Thyroid gland (tissue), 4 donors: Measurements from ENCODE around the gene CC2D1B. TPM values are rescaled to one million over a fixed set of nuclear protein-coding genes. Genes with fewer than 3 reads are reported as not detected.

Experiments used
- DNase-seq, 2 donors: peaks; one replicate each; pipeline ENCODE4 v3.0.0-alpha.2; 2019
- H3K27ac ChIP-seq, 3 donors: fragments of 200-600 bp; sonication (generic); 1 replicate in 2 of 3; 2 replicates in 1 of 3; pipeline ENCODE4 v1.5.1; 2016 to 2019; ENCODE audit warnings: mild to moderate bottlenecking in 1 of 3, moderate library complexity in 1 of 3
- H3K27me3 ChIP-seq: fragments of 200-600 bp; sonication (generic); one replicate; pipeline ENCODE4 v1.5.1; 2019
- H3K36me3 ChIP-seq, 2 donors: fragments of 200-600 bp; sonication (generic); one replicate each; pipeline ENCODE4 v1.5.1; 2016 to 2019
- H3K4me1 ChIP-seq, 2 donors: fragments of 200-600 bp; sonication (generic); one replicate each; pipeline ENCODE4 v1.5.1; 2017 to 2019
- H3K4me3 ChIP-seq, 3 donors: fragments of 200-600 bp; sonication (generic); replicated peaks in 1 of 3; 1 replicate in 2 of 3; 2 replicates in 1 of 3; pipeline ENCODE4 v1.5.1; 2016; ENCODE audit warnings: mild to moderate bottlenecking in 1 of 3
- H3K9me3 ChIP-seq: fragments of 200-600 bp; sonication (generic); one replicate; pipeline ENCODE4 v1.5.1; 2017
- POLR2A ChIP-seq, 2 donors: fragments of 450-650 bp; IDR thresholded peaks; one replicate each; pipeline ENCODE4 v1.6.1; 2017; ENCODE audit warnings: antibody characterized with exemption in 2 of 2, mild to moderate bottlenecking in 2 of 2, moderate library complexity in 1 of 2
- WGBS, 2 donors: methylation state at CpG; one replicate each; pipeline ENCODE4 v1.1.5; 2017; 5-methylcytosine and 5-hydroxymethylcytosine counted together
- intact Hi-C: fragments of 100-400 bp; cut with DNase I; formaldehyde crosslinking; loops from one replicate; pipeline ENCODE4 v1.15.1; 2023
- total RNA-seq, 4 donors: library from RNA; depleted of rRNA; stranded (reverse); fragments of >200 nt; gene quantifications; one replicate each; pipeline ENCODE4 v1.2.3, GENCODE V29; 2016
- TF ChIP-seq, protein P1 (sequence below), 6 experiments: fragments of 200-600 bp in 3 of 6; fragments of 450-650 bp in 3 of 6; sonication (generic) in 3 of 6; IDR thresholded peaks; one replicate each; pipeline ENCODE4 v1.5.1; 2016 to 2019; ENCODE audit warnings: antibody characterized with exemption in 6 of 6, mild to moderate bottlenecking in 2 of 6, inconsistent platforms in 1 of 6, moderate library complexity in 1 of 6

The CC2D1B gene
- total RNA-seq, 4 donors from 2014 or later, result 34.7 to 68.2 (median 48.4) TPM

DNA sequence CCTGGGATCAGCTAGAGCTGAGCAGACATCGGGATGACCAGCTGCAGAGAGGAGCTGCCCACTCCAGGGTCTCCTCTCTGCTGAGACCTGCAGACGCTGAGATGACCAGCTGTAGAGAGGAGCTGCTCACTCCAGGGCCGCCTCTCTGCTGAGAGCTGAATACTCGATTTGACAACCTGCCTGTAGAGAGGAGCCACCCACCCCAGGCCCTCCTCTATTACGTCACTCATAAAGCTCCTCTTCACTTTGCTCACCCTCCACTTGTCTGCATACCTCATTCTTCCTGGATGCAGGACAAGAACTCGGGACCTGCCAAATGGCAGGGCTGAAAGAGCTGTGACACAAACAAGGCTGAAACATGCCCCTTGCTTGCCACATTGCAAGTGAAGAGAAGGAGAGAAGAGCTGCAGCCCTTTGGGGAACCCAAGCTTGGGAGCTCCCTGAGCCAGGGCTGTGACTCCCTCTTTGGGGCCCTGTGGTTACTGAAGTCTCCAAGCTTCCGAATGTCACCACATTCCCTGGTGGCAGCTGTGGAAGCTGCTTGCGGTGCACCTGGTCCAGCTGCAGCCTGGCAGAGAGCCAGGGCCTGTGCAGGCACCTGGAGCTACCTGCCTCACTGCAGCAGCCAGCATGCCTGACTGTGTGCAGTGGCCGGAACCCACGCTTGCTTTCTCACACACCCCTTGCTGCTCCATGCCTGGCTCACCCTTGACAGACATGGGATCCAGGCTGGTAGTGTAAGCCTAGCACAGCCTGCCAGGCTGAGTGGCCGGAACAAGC, 59.6 kb downstream of the CC2D1B start:
- Histone ChIP-seq H3K9me3 (no peaks in the 10 kb centered on the region), H3K27ac (no peak overlapping the region), H3K4me3 (no peak overlapping the region), H3K4me1 (no peaks in the 10 kb centered on the region), H3K36me3 (no peaks in the 10 kb centered on the region), H3K27me3 (no peaks in the 10 kb centered on the region)
- DNase-seq, result peak; percentile 51 to 58
- WGBS, 2 donors, result 87 to 92% methylated on average over 6 to 8 of the region's 11 CpGs
- intact Hi-C loops, result no loop called here
- no peak for TF ChIP-seq POLR2A (IDR thresholded peaks at IDR 0.05)
- TF ChIP-seq, protein P1, sequence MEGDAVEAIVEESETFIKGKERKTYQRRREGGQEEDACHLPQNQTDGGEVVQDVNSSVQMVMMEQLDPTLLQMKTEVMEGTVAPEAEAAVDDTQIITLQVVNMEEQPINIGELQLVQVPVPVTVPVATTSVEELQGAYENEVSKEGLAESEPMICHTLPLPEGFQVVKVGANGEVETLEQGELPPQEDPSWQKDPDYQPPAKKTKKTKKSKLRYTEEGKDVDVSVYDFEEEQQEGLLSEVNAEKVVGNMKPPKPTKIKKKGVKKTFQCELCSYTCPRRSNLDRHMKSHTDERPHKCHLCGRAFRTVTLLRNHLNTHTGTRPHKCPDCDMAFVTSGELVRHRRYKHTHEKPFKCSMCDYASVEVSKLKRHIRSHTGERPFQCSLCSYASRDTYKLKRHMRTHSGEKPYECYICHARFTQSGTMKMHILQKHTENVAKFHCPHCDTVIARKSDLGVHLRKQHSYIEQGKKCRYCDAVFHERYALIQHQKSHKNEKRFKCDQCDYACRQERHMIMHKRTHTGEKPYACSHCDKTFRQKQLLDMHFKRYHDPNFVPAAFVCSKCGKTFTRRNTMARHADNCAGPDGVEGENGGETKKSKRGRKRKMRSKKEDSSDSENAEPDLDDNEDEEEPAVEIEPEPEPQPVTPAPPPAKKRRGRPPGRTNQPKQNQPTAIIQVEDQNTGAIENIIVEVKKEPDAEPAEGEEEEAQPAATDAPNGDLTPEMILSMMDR (IDR thresholded peaks at IDR 0.05), result no peak

DNA sequence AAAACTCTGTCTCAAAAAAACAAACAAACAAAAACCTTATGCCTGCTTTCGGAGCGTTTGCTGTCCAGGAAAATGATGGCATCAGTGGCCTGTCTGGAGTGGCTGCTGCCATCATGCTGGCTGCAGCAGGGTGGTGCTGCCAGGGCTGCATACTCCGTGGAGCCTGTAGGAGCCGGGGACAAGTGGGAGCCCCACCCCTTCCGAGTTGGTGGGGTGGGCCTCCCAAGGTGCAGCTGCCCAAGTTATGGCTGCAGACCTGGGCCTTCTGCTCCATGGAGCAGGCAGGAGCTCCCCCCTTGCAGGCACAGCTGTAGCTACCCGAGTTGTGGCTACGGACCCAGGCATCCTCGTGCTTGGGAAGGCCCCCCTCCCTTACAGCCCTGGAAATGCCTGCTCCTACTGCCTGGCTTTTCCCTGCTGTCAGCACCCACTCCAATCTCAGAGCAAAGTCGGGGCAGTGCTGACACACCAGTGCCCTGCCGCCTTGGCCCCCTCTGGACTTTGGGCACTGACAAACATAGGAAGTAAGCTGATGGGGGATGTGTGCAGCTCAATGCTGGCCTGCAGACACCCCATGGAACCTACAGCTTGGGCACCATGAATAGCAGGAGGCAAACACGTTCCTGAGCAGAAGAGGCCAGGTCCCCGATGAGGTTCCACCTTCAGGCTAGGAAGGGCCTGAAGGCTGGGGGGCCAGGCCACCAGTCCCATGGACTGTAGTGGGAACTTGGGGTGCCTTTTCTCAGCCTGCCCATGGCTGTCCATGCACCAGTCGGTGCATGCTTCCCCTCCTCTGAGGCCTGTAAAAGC, 60.4 kb downstream of the CC2D1B start:
- TF ChIP-seq, protein P1 (IDR thresholded peaks at IDR 0.05), result no peak
- TF ChIP-seq POLR2A (IDR thresholded peaks at IDR 0.05), result no peak
- Histone ChIP-seq H3K9me3 (no peaks in the 10 kb centered on the region), H3K36me3 (no peaks in the 10 kb centered on the region), H3K4me1 (no peaks in the 10 kb centered on the region), H3K27me3 (no peaks in the 10 kb centered on the region), H3K4me3 (no peak overlapping the region), H3K27ac (no peak overlapping the region)
- intact Hi-C loops, result no loop called here
- WGBS, 2 donors, result 91 to 100% methylated on average over 8 to 9 of the region's 13 CpGs
- no peak for DNase-seq

Other genes with a start within 250 kb of the CC2D1B start
- gene ZFYVE9, start 224.1 kb downstream of the CC2D1B start, total RNA-seq, result 10 to 100 TPM; 51.1 to 58.8 (median 54.1) TPM
- gene ORC1, start 38.2 kb upstream of the CC2D1B start, total RNA-seq, result 1 to 10 TPM in 2 of 4 donors, under 1 TPM in 2; 0.22 to 1.2 (median 0.81) TPM
- gene PRPF38A, start 38.4 kb upstream of the CC2D1B start, total RNA-seq, result 10 to 100 TPM; 19.9 to 31.3 (median 21.7) TPM
- gene TUT4, start 186.9 kb upstream of the CC2D1B start, total RNA-seq, result 100 to 1,000 TPM in 3 of 4 donors, 10 to 100 TPM in 1; 90.5 to 169 (median 120) TPM
- 10 to 100 TPM; 15.7 to 77.9 (median 32.1) TPM for gene GPX7, start 236.2 kb upstream of the CC2D1B start, total RNA-seq